IMR-90 (cell line): ENCODE data around the gene CTAG2. TPM values are rescaled to one million over a fixed set of nuclear protein-coding genes. Genes with fewer than 3 reads are reported as not detected.

ENCODE experiments used
- ATAC-seq: fragments of 200-7000 bp; cut with Tn5 transposase; 2 replicates; pipeline ENCODE4 v1.9.1; 2020; ENCODE audit warnings: low read depth, mild to moderate bottlenecking, moderate library complexity
- BruUV-seq: library from RNA; stranded (reverse); fragments of 400-500 nt; replicated peaks from 2 replicates; lab custom pipeline; 2021; lab: Mats Ljungman, UMichigan
- CTCF ChIA-PET: fragments of 300-600 bp; formaldehyde crosslinking; extraction: SDS; loops from one replicate; lab custom pipeline; 2021; ENCODE audit warnings: antibody characterized with exemption; lab: Yijun Ruan, JAX
- POLR2A ChIA-PET: fragments of 300-600 bp; sonication (Branson Sonifier 250); formaldehyde crosslinking; loops from one replicate; lab custom pipeline; 2022; ENCODE audit warnings: antibody characterized with exemption; ENCODE audit not compliant: unreplicated experiment; lab: Charles Lee
- DNase-seq: peaks from one replicate; pipeline ENCODE4 v3.0.0; 2013
- H2AFZ ChIP-seq: replicated peaks from 2 replicates; pipeline ENCODE3; 2013; ENCODE audit warnings: low read length, mild to moderate bottlenecking; ENCODE audit not compliant: poor library complexity
- H2AK5ac ChIP-seq: 2 replicates; pipeline ENCODE4 v1.6.1; 2013; ENCODE audit warnings: low read depth, low read length, inconsistent platforms
- H2AK9ac ChIP-seq: replicated peaks from 2 replicates; pipeline ENCODE3; 2013; ENCODE audit warnings: mild to moderate bottlenecking, low read depth, low read length, moderate library complexity; ENCODE audit not compliant: poor library complexity
- H2BK120ac ChIP-seq: 2 replicates; pipeline ENCODE4 v1.6.1; 2013; ENCODE audit warnings: low read depth, low read length, inconsistent platforms
- H2BK15ac ChIP-seq: 3 replicates; pipeline ENCODE4 v1.6.1; 2013; ENCODE audit warnings: low read depth, low read length, inconsistent platforms
- H2BK20ac ChIP-seq: 2 replicates; pipeline ENCODE4 v1.6.1; 2013; ENCODE audit warnings: low read depth, mild to moderate bottlenecking, inconsistent platforms, low read length, moderate library complexity
- H2BK5ac ChIP-seq: 2 replicates; pipeline ENCODE4 v1.6.1; 2013; ENCODE audit warnings: mild to moderate bottlenecking, low read depth, low read length, inconsistent platforms; ENCODE audit not compliant: poor library complexity, severe bottlenecking
- H3K14ac ChIP-seq: replicated peaks from 2 replicates; pipeline ENCODE4 v1.6.1; 2013; ENCODE audit warnings: low read depth, low read length, inconsistent platforms
- H3K18ac ChIP-seq: 2 replicates; pipeline ENCODE4 v1.6.1; 2013; ENCODE audit warnings: low read depth, low read length, control low read depth
- H3K23ac ChIP-seq: 2 replicates; pipeline ENCODE4 v1.6.1; 2013; ENCODE audit warnings: low read depth, low read length, inconsistent platforms
- H3K27ac ChIP-seq: 2 replicates; pipeline ENCODE4 v1.5.1; 2013; ENCODE audit warnings: mild to moderate bottlenecking, control low read depth, low read length; ENCODE audit not compliant: insufficient read depth
- H3K27me3 ChIP-seq: 2 replicates; pipeline ENCODE4 v1.6.1; 2013; ENCODE audit warnings: low read length; ENCODE audit not compliant: control insufficient read depth, insufficient read depth
- H3K36me3 ChIP-seq: 2 replicates; pipeline ENCODE4 v1.6.1; 2013; ENCODE audit warnings: low read length, mixed read lengths; ENCODE audit not compliant: control insufficient read depth, insufficient read depth
- H3K4ac ChIP-seq: 2 replicates; pipeline ENCODE4 v1.6.1; 2013; ENCODE audit warnings: low read depth, low read length, inconsistent platforms
- H3K4me1 ChIP-seq: 2 replicates; pipeline ENCODE4 v1.6.1; 2013; ENCODE audit warnings: low read length, mixed read lengths; ENCODE audit not compliant: control insufficient read depth, insufficient read depth
- H3K4me2 ChIP-seq: 2 replicates; pipeline ENCODE4 v1.6.1; 2013; ENCODE audit warnings: low read depth, mild to moderate bottlenecking, control low read depth, low read length, moderate library complexity
- H3K4me3 ChIP-seq: 2 replicates; pipeline ENCODE4 v1.5.1; 2013; ENCODE audit warnings: low read depth, mild to moderate bottlenecking, control low read depth, low read length, moderate library complexity; ENCODE audit not compliant: insufficient read depth
- H3K56ac ChIP-seq: 2 replicates; pipeline ENCODE4 v1.6.1; 2013; ENCODE audit warnings: low read length, inconsistent platforms; ENCODE audit not compliant: insufficient read depth; ENCODE audit errors: extremely low read depth
- H3K79me1 ChIP-seq, 2 experiments: 2 replicates each; pipeline ENCODE4 v1.6.1; 2013; ENCODE audit warnings: low read length in 2 of 2, inconsistent platforms in 1 of 2, low read depth in 1 of 2
- H3K9ac ChIP-seq: 2 replicates; pipeline ENCODE4 v1.6.1; 2013; ENCODE audit warnings: low read depth, low read length, control low read depth
- H3K9me1 ChIP-seq: 2 replicates; pipeline ENCODE4 v1.6.1; 2013; ENCODE audit warnings: low read length, inconsistent platforms; ENCODE audit not compliant: insufficient read depth
- H3K9me3 ChIP-seq: 2 replicates; pipeline ENCODE4 v1.6.1; 2013; ENCODE audit warnings: low read length; ENCODE audit not compliant: control insufficient read depth, insufficient read depth
- H4K20me1 ChIP-seq: 2 replicates; pipeline ENCODE4 v1.6.1; 2013; ENCODE audit warnings: low read length, inconsistent platforms; ENCODE audit not compliant: insufficient read depth
- H4K5ac ChIP-seq: 2 replicates; pipeline ENCODE4 v1.6.1; 2013; ENCODE audit warnings: mild to moderate bottlenecking, low read depth, low read length, control low read depth
- H4K8ac ChIP-seq, 2 experiments: 2 replicates each; pipeline ENCODE4 v1.6.1; 2013; ENCODE audit warnings: low read depth in 2 of 2, low read length in 2 of 2, control low read depth in 1 of 2, inconsistent platforms in 1 of 2
- H4K91ac ChIP-seq: 2 replicates; pipeline ENCODE4 v1.6.1; 2013; ENCODE audit warnings: low read depth, low read length, inconsistent platforms; ENCODE audit not compliant: insufficient read depth
- RAD21 ChIP-seq: IDR thresholded peaks from 2 replicates; pipeline ENCODE4 v1.6.1; 2012; ENCODE audit warnings: low read length, improper control_type of control experiment
- WGBS, 2 experiments: methylation state at CpG; one replicate each; pipeline versions ENCODE4 v1.1.5 to v1.1.7; 2013; ENCODE audit warnings: missing lambda C conversion rate in 2 of 2; ENCODE audit not compliant: insufficient read length in 1 of 2; ENCODE audit errors: extremely low coverage in 2 of 2; 5-methylcytosine and 5-hydroxymethylcytosine counted together
- dilution Hi-C: fragments of 300-500 bp; cut with HindIII; formaldehyde crosslinking; loops from one replicate; pipeline ENCODE4 v1.14.3; 2018; ENCODE audit warnings: low sequenced_read_pairs; ENCODE audit not compliant: unreplicated experiment
- in situ Hi-C: fragments of 300-500 bp; cut with MboI; formaldehyde crosslinking; loops from 3 replicates; pipeline ENCODE4 v1.14.3; 2019; ENCODE audit warnings: low sequenced_read_pairs, inconsistent platforms, mixed read lengths
- intact Hi-C: fragments of 100-400 bp; cut with micrococcal nuclease; formaldehyde crosslinking; loops from 2 replicates; pipeline ENCODE4 v1.10.0; 2022
- polyA plus RNA-seq, 3 experiments: library from polyadenylated mRNA; depleted of rRNA; stranded (reverse); fragments of >200 nt; gene quantifications; 2 replicates each; pipeline ENCODE4 v1.2.3, GENCODE V29; 2012; ENCODE audit warnings: low replicate concordance in 1 of 3
- total RNA-seq: library from RNA; depleted of rRNA; stranded (reverse); fragments of >200 nt; gene quantifications from 2 replicates; pipeline ENCODE4 v1.2.3, GENCODE V29; 2012

The CTAG2 gene
- total and polyA plus RNA-seq, 2 of the 4 experiments (the other 2 are of a cell fraction) = 27.1 to 42.5 TPM

DNA sequence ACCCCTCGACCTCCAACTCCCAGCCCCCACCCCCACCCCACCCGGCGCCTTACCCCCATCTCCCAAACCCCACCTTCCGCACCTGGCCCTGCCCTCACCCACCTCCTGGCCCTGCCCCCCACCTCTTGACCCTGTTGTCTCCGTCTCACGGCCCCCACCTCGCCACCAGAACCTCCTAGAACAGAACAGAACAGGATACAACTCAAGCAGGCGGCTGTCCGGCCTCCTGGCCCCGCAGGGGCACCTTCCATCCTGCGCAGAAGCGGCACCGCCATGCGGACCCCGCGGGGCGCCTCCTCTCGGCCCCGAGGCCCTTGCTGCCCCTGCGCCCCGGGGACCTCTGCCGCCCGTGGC is 354 bp downstream of the CTAG2 start:
- H3K36me3 ChIP-seq = no peaks in the 10 kb centered on the region
- H2AK5ac ChIP-seq = no peak overlapping the region
- H3K9me1 ChIP-seq = no peaks in the 10 kb centered on the region
- ATAC-seq (no peak; the same call in 1 of the 2 replicates), DNase-seq (no peak)
- POLR2A ChIA-PET = no interaction called here
- H3K9me3 ChIP-seq = no peaks in the 10 kb centered on the region; the same call in 1 of the 2 replicates
- no peak overlapping the region for H4K5ac ChIP-seq
- H4K91ac ChIP-seq = no peak overlapping the region
- H3K4me2 ChIP-seq = no peak overlapping the region
- no peak overlapping the region for H2AK9ac ChIP-seq
- intact Hi-C loops = no loop called here
- peak overlapping the region; percentile 55 for H3K4me3 ChIP-seq
- dilution Hi-C loops = no loop called here
- H2BK20ac ChIP-seq = no peak overlapping the region
- no peak overlapping the region for H3K18ac ChIP-seq
- H2BK15ac ChIP-seq = no peak overlapping the region
- no peaks in the 10 kb centered on the region for H4K20me1 ChIP-seq
- H2AFZ ChIP-seq = no peak overlapping the region
- no peak overlapping the region for H3K23ac ChIP-seq
- no peak overlapping the region for H3K9ac ChIP-seq
- no peaks in the 10 kb centered on the region for H3K4me1 ChIP-seq
- no peak overlapping the region for H3K4ac ChIP-seq
- no peak overlapping the region for H2BK5ac ChIP-seq
- no peak overlapping the region for H3K27ac ChIP-seq
- WGBS, 2 experiments = 65% methylated on average over 2 of the region's 23 CpGs; no CpG with 5 or more reads in 1 of the 2 experiments
- no peak overlapping the region for H3K56ac ChIP-seq
- H4K8ac ChIP-seq = no peak overlapping the region
- in situ Hi-C loops = no loop called here
- no peaks in the 10 kb centered on the region; the same call in 1 of the 2 replicates for H3K27me3 ChIP-seq
- TF ChIP-seq RAD21 = no peak
- H3K79me1 ChIP-seq = no peaks in the 10 kb centered on the region
- no TSS peak for BruUV-seq
- CTCF ChIA-PET = no interaction called here
- H2BK120ac ChIP-seq = no peak overlapping the region
- no peak overlapping the region for H3K14ac ChIP-seq
